HG03354 (cell line): ENCODE results near the gene ACAP2.
"Not testable (repeated sequence)": the region's sequence is repeated elsewhere in the genome, so short reads cannot be mapped to it uniquely, and the experiment has no call there.

Experiments
- ATAC-seq: cut with Tn5 transposase; IDR thresholded peaks from one replicate; pipeline ENCODE4 v1.9.1; 2021; ENCODE audit warnings: mild to moderate bottlenecking; ENCODE audit not compliant: unreplicated experiment, poor library complexity, severe bottlenecking

ACAP2 gene

GRCh38 chr3:195446359-195446758, 3.5 kb upstream of the ACAP2 start:
- no peak for ATAC-seq

GRCh38 chr3:195445885-195446284, 3.1 kb upstream of the ACAP2 start:
- no peak for ATAC-seq

DNA sequence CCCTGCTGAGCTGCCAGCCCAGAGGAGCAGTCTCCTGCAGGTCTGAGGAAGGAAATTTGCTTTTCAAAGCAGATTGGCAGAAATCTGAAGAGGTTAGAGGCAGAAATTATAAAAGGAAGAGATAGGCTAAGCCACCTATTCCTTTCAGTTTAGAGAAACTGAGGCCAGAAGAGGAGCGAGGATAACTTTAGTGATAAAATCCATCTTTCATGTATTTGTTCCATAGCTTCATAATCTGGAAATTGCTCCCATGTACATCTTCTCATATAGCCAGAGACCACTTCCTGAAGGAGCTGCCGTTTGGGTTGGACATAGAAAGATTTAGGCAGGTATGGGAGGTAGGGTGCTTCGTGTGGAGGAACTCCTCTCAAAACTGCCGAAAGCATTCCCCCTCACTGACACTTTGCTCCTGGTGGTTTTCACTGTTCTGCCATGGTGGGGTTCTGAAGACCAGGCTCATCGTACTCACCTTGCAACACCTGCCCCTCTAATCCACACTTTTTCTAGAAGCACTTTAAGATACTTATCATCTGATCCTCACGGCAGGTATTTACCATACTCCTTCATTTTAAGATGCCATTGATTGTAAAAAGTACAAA, 670 bp upstream of the ACAP2 start:
- ATAC-seq: no peak

DNA sequence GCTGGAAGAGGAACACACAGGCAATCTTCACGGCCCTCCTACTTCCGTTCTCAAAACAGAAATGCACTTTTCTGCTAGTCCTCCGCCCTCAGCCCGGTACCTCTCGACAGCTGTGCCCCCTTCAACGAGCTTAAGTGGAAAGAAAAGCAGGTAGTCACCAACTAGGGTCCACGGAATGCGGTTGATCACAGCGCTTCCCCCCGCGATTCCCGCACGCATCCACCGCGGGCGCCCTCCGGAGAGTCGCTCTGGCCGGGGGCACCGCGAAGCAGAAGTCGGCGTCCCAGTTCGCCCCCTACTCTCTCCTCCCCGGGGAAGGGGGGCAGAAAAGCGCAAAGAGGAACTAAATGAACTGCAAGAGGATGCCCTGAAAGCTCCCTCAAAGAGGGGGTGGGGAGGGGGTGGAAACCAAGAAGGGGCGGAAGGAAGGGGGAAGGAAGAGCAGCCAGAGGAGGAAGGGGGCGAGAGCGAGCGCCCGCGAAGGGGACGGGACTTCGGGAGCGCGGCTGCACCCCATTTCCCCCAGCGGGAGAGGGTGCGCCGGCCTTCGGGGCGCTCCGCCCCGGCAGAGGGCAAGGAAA, 738 bp downstream of the ACAP2 start:
- ATAC-seq: peak; percentile 13

GRCh38 chr3:195441476-195441991, 1.3 kb downstream of the ACAP2 start:
- ATAC-seq: no peak

DNA sequence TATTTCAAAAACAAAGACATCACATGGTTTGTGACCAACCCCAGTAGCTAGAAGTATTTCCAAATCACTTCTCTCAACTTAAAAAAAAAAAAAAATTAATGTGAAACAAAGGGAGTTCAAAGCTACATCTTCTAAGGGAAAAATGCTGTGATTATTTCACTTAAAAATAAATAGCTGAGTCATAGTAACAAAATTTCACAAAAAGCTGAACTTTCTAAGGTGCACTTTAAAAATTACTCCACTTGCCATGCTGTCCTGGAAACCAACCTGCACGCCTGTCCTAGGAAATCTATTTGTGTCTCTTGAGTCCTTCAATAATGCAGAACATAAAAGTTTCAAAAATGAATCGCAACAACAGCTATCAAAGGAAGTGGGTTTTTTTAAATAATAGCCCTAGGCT, 1.8 kb downstream of the ACAP2 start:
- no peak for ATAC-seq

DNA sequence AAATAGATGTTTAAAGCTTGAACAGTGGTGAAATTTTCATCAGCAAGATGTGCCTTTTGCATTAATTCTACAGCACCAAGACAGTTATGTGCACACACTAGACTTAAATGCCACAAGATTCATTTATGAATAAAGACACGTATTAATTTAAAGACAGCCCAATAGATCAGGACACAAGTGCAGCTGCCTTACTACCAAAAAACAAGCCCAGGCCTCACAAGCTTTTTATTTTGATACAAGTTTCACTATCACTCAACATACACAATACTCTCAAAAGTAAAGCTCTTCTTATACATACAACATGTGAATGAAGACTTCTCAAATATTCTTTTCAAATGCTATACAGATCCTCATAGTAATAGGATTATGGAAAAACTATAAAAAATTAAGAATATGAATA, 2.4 kb downstream of the ACAP2 start:
- ATAC-seq: no peak

DNA sequence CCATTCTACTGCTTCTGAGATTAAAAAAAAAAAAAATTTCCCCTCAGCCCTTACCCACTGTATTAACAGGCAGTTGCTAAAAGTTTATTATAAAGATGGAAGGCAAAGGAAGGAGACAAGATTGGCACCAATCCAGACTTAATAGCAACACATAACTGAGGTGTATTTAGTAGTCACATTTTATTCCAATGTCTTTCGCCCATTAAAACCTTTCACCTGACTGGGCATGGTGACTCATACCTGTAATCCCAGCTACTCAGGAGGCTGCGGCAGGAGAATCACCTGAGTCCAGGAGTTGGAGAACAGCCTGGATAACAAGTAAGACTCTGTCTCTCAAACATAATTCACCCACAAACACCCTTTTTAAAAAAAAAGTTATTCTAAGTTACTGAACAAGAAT, 4.4 kb downstream of the ACAP2 start:
- no peak for ATAC-seq

DNA sequence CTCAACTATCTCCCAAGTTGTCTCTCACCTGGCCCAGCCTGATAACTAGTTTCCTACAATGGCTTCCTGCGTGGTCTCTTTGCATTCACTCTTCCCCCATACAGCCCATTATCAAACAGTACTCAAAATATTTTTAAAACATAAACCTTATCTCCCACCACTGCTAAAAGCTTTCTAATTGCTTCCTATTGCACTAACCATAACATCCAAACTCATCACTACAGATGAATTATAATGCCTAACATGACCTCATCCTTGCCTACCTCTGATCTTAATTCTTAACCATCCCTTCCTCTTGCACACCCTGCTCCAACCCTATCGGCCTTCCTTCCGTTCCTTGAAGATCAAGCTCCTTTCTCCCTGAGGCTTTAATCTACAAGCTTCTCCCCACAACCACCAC, 17.0 kb downstream of the ACAP2 start:
- no peak for ATAC-seq

DNA sequence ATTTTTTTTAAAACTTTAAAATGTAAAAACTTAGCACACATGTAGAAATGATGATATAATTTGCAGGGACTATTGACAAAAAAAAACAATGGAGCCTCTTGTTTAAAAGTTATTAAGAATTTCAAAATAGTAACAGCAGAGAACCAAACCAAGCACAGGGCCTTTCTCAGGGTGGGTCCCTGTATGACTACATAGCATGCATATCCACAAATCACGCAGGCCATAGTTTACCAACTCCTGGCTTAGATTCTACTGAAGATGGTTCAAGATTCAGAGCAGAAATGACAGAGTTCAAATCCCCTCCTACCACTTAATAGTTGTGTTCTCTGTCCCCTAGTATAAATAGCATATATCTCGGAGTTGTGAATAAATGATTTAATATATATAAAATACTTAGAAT, 19.0 kb downstream of the ACAP2 start:
- no peak for ATAC-seq

DNA sequence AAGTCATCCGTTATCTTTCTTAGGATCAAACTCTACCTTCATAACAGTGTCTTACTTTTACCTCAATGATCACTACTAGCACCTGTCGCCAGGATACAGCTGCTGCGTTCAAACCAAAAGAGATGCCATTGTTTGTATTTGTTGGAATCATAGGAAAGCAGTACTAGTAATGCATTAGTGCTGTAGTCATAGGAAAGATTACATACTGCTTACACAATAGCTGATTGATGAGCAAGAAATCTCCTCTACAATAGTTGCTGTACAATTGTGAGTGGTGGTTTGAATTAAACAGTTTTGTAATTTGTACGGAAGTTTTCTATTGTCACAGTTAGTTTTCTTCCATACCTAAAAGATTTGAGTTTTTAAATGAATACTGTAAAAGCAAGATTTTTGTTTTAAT, 21.4 kb downstream of the ACAP2 start:
- no peak for ATAC-seq

DNA sequence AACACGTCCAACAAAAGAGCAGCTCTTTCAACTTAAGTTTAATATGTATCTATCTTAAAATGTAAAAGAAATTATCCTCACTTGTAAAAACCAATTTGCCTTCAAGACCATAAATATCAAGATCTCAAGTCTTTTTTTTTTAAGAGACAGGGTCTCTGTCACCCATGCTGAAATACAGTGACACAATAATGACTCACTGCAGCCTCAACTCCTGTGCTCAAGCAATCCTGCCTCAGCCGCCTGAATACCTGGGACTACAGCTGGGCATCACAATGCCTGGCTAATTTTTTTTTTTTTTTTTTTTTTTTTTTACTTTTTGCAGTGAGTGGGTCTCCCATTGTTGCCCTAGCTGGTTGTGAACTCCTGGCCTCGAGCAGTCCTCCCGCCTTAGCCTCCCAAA, 26.0 kb downstream of the ACAP2 start:
- ATAC-seq: no peak

DNA sequence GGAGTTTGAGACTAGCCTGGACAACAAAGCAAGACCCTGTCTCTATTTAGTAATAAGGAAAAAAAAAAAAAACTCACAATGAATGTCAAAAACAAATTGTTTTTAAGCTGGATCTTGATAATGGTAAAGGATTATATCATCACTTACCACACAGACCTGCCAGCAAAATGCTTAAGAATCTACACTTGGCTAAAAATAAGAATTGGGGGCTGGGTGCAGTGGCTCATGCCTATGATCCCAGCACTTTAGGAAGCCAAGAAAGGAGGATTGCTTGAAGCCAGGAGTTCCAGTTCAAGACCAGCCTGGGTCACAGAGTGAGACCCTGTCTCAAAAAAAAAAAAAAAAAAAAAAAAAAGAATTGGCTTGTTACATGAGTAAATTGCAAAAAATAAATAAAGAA, 31.0 kb downstream of the ACAP2 start:
- no peak for ATAC-seq

DNA sequence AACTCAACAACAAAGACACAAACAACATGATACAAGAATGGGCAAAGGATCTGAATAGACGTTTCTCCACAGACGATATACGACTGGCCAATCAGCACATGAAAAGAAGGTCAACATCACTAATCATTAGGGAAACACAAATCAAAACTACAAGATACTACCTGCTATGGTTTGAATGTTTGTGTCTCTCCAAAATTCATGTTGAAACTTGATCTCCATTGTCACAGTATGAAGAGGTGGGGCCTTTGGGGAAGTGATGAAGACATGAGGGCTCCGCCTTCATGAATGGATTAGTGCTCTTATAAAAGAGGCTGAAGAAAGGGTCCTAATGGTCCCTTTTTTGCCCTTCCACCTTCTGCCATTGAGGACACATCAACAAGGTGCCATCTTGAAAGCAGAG, 32.3 kb downstream of the ACAP2 start:
- ATAC-seq: no peak

GRCh38 chr3:195407531-195408409, 35.0 kb downstream of the ACAP2 start:
- no peak for ATAC-seq

GRCh38 chr3:195405651-195406050, 37.2 kb downstream of the ACAP2 start:
- no peak for ATAC-seq

DNA sequence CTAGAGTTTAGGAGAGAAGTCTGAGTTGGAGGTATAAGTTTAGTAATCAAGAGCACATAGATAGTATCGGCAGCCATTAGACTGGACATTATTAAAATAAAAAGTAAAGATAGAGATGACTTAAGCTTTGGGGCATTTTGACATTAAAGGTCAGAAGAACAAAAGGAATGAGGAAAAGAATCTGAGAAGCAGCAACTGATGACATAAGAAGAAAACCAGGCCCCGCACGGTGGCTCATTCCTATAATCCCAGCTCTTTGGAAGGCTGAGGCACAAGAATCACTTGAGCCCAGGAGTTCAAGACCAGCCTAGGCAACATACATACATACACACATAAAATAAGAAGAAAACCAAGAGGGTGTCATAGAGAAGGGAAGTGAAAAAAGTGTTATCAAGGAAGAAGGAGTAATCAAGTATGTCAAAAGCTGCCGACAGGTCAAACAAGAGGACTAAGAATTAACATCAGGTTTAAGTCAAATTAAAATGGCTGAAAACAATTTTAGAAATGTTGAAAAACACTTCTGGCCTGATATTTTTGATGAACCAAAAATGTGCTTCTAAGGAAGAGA, 38.9 kb downstream of the ACAP2 start:
- ATAC-seq: no peak

- no peak for ATAC-seq
Measured at GRCh38 chr3:195403244-195403643, 39.6 kb downstream of the ACAP2 start.

GRCh38 chr3:195401943-195402342, 40.9 kb downstream of the ACAP2 start:
- ATAC-seq: no peak

- ATAC-seq: not testable (repeated sequence)
Measured at GRCh38 chr3:195398460-195398859, 44.4 kb downstream of the ACAP2 start.

DNA sequence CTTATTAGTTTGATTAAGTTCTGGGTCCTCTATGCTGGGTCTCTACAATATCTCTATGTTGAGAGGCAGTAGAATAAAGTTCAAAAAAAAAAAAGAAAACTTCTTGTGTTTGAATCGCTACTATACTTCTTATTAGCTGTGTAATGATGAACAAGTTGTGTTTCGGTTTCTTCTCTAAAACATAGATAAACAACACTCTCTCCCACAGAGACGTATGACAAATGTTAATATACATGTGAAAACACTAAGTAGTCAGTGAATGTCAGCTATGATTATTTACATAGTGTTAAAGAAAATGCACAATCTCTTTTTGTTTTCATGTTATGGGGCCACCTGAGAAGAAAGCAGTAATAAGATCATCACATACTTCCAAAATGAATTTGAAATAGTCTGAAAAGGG, 45.3 kb downstream of the ACAP2 start:
- ATAC-seq: no peak
